Activated T-cell treated with anti-CD3 and anti-CD28 coated beads, Interleukin-2, amount 50 U/mL, for 48 hours (primary cell): ENCODE measurements around the gene F7.
"Not testable (repeated sequence)": the region's sequence is repeated elsewhere in the genome, so short reads cannot be mapped to it uniquely, and the experiment has no call there.

Source experiments
- DNase-seq, 2 experiments: peaks; one replicate each; pipeline ENCODE4 v3.0.0-alpha.2; 2020

The F7 gene

DNA sequence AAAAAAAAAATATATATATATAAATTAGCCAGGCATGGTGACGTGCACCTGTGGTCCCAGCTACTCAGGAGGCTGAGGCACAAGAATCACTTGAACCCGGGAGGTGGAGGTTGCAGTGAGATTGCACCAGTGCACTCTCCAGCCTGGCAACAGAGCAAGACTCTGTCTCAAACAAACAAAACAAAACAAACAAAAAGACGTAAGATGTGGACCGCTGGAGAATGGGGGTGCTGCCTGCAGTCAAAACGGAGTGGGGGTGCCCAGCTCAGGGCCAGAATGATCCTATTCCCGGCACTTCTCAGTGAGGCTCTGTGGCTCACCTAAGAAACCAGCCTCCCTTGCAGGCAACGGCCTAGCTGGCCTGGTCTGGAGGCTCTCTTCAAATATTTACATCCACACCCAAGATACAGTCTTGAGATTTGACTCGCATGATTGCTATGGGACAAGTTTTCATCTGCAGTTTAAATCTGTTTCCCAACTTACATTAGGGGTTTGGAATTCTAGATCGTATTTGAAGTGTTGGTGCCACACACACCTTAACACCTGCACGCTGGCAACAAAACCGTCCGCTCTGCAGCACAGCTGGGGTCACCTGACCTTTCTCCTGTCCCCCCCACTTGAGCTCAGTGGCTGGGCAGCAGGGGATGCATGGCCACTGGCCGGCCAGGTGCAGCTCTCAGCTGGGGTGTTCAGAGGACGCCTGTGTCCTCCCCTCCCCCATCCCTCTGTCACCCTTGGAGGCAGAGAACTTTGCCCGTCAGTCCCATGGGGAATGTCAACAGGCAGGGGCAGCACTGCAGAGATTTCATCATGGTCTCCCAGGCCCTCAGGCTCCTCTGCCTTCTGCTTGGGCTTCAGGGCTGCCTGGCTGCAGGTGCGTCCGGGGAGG is at the start of gene F7:
Gene F7 (plus strand): TSS at position 760 of the 889 bp plus-strand sequence. CDS start 51 bp downstream, at position 811.
- DNase-seq = no peak

DNA sequence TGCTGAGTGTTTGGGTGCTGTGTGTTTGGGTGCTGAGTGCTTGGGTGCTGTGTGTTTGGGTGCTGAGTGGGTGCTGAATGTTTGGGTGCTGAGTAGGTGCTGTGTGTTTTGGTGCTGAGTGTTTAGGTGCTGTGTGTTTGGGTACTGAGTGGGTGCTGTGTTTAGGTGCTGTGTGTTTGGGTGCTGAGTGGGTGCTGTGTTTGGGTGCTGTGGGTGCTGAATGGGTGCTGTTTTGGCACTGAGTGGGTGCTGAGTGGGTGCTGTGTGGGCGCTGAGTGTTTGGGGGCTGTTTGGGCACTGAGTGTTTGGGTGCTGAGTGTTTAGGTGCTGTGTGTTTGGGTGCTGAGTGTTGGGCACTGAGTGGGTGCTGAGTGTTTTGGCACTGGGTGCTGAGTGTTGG is 48.5 kb upstream of the F7 start:
- no peak for DNase-seq

DNA sequence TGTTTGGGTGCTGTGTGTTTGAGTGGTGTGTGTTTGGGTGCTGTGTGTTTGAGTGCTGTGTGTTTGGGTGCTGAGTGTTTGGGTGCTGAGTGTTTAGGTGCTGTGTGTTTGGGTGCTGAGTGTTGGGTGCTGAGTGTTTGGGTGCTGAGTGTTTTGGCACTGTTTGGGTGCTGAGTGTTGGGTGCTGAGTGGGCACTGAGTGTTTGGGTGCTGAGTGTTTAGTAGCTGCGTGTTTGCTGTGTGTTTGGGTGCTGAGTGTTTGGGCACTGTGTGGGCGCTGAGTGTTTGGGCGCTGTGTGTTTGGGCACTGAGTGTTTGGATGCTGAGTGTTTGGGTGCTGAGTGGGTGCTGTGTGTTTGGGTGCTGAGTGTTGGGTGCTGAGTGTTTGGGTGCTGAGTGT is 48.0 kb upstream of the F7 start:
- DNase-seq = not testable (repeated sequence)

DNA sequence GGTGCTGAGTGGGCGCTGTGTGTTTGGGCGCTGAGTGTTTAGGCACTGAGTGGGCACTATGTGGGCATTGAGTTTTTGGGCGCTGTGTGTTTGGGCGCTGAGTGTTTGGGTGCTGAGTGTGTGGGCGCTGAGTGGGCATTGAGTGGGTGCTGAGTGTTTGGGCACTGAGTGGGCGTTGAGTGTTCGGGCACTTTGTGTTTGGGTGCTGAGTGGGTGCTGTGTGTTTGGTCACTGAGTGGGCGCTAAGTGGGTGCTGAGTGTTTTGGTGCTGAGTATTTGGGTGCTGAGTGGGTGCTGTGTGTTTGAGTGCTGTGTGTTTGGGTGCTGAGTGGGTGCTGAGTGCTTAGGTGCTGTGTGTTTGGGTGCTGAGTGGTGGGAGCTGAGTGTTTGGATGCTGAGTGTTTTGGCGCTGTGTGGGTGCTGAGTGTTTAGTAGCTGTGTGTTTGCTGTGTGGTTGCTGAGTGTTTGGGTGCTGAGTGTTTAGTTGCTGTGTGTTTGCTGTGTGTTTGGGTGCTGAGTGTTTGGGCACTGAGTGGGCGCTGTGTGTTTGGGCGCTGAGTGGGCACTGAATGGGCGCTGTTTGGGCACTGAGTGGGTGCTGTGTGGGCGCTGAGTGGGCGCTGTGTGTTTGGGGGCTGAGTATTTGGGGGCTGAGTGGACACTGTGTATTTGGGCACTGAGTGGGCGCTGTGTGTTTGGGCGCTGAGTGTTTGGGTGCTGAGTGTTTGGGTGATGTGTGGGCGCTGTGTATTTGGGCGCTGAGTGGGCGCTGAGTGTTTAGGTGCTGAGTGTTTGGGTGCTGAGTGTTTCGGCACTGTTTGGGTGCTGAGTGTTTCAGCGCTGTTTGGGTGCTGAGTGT is 47.2 kb upstream of the F7 start:
- no peak for DNase-seq

DNA sequence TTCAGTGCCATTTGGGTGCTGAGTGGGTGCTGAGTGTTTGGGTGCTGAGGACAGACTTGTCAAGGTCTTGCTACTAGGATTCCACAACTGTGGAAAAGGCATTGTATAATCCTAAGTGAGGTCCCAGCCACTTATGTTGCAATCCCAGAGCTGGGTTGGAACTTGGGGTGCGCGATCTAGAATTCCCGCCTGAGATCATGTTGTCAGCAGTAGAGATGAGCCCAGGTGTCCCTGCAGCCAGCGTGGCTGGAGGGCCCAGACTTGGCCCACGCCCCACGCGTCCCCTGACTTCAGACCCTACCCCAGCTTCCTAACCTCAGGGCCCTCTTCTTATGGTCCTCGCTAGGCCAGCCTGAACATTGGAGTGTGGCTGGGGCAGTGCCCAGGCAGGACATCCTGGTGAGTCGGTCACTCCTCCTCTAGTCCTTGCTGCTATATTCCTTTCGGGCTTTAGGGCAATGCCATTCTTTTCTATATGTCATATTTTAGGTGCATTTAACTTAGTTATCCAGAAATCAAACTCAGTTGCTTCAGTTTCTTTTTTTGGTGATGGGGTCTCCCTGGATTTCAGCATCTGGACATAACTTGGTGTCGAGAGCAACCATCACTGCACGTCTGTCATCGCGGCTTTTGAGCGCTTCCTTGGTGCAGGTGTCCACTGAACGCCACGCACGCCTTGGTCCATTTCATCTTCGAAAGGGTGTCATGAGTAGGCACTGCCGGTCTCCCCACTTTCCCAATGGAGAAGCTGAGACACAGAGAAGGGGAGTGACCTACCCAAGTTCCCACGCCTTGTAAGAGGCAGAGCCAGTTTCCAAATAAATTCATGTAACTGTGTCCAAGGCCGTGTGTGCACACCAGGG is 46.4 kb upstream of the F7 start:
- DNase-seq = no peak

DNA sequence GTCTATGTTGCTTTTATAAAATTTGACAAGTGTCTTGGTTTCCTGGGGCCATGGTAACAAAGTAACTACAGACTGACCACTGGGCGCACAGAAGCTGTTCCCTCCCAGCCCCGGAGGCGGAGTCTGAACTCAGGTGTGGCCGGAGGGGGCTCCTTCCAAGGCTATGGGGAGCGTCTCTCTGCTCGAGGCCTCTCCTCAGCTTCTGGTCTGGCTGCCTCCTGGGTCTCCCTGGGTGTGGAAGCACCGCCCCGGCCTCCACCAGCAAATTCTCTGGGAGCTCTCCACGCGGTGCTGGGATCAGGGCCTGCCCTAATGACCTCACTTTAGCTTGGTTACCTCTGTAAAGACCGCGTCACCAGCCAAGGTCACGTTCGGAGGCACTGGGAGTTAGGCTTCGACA is 45.7 kb upstream of the F7 start:
- DNase-seq = no peak

DNA sequence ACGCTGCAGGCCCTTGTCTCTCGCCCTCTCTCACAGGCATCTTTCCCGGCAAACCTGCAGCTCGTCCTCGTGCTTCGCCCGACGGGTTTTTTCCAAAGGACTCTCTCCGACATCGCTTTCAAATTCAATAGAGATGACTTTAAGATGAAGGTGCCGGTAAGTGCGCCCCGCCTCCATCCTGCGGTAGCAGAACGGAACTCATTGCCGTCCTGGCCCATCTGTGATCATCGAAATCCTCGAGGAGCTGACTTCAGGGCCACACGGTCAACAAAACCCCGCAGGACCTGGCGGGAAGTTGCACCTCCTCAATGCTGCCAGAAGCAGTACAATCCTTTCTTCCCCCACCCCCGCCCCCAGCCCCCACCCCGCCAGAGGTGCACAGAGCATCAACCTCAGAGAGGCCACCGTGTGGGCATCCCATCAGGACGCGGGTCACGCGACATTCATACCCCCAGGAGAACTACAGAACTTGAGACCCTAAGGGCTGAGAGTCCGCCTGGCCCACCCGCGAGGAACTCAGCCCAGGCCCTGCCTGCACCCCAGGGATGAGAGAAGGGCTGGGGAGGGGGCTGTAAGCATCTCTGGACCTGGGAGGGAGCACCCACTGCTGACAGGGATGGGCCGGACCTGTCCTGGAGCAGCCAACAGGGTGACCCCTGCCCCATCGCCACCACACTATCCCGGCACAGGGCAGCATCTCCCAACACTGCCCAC is 44.9 kb upstream of the F7 start:
- no peak for DNase-seq

DNA sequence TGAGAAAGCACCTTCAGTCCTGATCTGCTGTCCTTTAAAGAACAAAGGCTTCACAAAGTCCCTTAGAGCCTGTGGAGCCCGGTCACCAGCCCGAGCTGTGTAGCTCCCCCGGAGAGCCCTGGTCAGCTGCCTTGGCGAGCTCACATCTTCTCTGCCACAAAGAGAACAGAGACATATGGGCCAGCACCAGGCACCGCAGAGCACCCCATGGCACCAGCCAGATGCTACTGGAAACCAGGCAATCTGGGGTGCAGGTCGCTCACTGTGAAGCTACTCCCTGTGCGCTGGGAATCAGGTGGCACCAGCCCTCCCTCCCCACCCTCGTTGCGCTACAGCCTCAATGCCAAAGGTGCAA is 44.3 kb upstream of the F7 start:
- no peak for DNase-seq

DNA sequence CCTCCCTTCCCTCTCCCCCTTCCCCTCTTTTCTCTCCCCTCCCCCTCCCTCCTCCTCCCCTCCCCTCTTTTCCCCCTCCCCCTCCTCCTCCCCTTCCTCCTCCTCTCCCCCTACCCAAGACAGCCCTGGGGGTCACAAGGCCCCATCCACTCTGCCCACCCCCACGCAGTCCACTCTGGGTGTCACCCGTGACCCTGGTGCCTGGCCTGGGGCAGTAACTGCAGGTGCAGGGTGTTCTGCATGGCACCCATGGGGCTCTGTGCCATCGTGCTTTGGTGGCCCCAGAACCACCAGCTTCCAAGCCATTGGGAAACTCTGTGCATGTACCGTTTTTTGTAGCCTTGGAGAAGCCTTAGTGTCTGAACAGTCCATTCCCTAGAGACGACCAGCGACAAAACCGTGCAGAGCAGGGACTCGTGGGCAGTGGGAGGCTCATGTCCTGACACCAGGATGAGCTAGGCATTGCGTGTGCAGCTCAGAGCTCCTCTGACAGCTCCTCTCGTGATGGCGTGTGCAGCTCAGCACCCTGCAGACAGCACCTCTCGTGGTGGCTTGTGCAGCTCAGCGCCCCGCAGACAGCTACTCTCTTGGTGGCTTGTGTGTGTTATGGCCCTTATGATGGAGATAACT is 43.7 kb upstream of the F7 start:
- no peak for DNase-seq

DNA sequence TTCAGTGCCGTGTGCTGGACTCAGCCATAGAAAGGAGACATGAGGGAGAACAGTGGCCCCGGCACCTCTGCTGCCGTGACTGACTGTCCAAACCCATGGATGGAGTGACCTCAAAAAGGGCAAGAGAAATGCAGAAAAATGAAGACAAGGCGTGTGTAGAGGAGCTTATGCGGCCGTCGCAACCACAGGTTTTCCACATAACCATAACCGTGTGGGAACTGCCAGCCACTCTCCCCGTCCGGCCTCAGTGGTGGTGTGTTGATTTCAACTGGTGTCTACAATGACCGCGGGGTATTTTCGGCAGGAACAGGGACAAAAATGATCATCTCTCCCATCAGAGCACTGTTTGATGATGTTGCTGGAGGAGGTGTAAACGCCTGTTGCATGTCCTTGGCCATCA is 42.9 kb upstream of the F7 start:
- DNase-seq = no peak

DNA sequence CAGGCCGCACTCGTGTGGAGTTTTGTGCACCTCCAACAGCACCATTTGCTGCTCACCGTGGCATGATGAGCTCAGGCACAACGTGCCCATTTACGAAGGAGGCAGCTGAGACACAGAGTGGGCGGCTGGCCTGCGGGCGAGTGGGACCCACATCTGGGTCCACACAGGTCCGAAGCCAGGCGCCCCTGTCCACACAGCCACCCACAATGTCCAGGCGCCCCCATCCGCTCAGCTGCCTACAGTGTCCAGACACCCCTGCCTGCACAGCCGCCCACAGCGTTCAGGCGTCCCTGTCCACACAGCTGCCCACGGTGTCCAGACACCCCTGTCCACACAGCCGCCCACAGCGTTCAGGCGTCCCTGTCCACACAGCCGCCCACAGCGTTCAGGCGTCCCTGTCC is 42.5 kb upstream of the F7 start:
- DNase-seq = no peak

DNA sequence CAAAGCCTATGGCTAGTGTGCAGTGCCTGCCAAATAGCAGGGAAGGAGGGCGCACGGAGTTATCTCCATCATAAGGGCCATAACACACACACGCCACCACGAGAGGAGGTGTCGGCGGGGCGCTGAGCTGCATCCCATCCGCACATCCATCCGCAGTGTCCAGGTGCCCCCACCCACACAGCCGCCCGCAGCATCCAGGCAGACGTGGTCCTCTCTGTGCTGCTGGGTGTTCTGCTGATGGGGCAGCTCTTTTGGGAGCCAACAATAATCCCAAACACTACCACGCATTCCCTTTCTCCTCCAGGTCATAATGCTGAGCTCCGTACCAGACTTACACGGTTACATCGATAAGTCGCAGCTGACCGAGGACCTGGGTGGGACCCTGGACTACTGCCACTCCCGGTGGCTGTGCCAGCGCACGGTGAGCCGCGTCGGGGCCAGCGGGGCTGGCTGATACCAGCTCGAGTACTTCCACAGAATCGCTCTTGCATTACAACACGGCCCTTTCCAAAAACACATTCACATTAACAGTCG is 41.5 kb upstream of the F7 start:
- DNase-seq = no peak

DNA sequence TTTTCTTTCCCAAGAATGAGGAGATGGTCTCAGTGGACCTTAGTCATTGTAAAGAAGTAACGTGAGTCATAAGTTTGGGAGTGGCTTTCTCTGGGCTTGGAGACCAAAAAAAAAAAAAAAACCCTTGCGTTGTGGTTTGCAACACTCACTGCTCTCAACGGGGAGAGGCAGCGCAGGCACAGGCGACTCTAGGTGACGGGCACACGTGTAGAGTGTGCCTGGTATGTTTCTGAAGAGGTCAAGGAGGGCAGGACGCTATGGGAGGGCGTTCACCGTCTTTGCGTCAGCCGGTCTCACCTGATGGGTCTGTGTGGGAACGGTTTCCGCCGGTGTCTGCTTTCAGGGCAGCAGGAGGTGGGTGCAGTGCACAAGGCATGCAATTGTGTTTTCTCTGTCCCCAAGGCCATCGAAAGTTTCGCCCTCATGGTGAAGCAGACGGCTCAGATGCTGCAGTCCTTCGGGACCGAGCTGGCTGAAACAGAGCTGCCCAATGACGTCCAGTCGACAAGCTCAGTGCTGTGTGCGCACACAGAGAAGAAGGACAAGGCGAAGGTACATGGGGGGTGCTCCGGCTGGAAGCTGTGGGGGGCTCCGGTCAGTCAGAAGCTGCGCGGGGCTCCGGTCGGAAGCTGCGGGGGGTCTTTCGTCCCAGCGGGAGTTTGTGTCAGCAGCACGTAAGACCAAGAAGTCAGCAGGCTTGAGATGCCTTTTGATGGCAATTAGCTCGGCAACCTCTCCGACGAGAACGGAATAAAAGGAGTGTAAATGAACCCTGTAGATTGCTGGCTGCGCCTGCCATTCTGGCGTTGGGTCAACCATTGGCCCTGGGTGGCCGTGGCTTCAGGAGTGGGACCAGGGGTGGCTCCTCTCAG is 40.8 kb upstream of the F7 start:
- no peak for DNase-seq

DNA sequence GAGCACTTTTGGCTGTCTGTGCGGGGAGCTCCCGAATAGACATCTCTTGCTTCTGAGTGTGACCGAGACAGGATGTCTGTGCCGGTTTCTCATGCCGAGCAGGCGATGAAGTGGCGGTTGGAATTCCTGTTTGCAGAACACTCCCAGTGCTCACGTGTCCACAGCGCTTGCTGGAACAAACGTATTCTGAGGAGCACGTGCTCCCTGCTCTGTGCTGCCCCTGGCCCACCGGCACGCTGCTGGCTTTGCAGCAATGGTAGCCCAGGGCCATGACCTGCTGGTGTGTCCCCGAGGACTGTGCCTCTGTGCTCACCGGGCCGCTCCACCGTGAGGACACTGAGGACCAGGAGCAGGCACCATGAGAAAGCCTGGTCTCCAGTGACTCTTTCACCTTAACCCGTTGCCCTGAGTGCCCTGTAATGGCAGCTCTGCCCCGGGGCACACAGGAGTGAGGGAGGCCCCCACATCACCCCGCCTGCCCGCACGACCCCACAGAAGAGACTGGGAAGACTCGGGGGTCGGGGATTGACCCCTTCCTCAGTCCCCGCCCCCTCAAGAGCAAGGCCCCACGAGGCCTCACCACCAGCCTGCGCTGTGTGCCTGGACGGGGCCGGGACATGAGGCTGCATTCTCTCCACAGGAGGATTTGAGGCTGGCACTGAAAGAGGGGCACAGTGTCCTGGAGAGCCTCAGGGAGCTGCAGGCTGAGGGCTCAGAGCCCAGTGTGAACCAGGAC is 40.0 kb upstream of the F7 start:
- no peak for DNase-seq

DNA sequence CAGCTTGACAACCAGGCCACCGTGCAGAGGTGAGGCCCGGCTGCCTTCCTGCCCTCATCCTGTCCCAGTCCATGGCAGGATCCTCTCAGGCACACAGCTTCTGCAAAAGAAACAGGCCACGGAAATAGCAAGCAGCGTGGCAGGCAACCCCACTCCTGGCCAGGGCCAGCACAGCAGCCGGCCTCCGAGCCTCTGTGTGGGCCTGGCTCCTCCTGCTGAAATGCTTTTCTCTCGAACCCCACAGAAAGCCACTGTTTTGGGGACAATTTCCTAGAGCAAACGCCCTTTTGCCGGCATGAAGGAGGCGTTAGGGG is 39.5 kb upstream of the F7 start:
- no peak for DNase-seq

DNA sequence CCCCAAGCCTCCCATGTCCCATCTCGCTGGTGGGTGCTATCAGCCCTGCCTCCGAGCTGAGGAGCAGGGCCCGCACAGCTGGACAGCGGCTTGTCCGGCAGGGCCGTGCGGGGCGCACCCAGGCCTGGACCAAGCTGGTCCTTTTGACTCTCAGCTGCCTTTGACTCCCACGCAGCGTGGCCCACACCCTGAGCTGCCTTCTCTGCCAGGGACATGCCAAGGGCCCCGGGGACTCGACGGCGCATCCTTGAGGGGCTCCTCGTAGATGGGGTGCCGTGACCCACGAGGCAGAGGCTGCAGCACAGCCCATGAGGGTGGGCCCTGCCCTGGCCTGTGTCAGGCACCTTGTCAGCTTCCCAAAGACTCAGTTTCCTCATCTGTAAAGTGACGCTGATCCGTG is 38.8 kb upstream of the F7 start:
- DNase-seq = no peak

DNA sequence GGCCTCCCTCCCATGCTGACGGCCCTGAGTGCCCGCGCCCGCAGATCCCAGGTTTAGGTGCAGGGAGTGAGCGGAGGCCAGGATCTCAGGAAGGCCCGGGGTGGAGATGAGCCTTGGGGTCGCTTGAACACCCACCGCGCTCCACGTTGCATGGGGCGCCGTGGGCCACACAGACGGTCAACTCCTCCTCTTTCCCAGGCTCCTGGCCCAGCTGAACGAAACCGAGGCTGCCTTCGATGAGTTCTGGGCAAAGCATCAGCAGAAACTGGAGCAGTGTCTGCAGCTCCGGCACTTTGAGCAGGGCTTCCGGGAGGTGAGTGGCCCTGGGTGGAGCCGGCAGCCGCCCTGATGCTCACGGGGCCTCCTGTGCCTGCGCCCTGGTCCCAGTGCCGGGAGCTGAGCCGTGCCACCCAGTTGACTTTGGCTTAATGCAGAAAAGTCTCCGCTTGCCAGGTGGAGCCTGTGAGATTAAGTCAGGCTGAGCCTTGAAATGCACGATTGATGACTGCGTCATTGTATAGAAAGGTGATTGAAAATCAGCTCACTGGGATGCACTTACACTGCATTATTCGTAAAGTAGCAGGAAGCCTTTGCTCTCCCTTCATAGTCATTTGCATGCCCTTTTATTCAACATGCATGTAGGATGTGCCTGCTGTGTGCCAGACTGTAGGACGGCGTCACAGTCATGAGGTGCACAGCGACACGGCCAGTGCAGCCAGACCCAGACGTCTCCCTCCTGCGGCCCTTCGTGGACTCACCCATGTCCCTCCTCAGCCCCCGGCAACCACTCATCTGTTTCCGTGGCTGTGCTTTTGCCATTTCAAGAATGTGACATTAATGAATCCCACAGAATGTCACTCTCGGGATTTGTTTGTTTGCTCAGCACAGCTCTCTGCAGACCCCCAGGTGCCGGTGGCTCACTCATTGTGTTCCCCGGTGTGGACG is 35.5 kb upstream of the F7 start:
- DNase-seq = no peak

DNA sequence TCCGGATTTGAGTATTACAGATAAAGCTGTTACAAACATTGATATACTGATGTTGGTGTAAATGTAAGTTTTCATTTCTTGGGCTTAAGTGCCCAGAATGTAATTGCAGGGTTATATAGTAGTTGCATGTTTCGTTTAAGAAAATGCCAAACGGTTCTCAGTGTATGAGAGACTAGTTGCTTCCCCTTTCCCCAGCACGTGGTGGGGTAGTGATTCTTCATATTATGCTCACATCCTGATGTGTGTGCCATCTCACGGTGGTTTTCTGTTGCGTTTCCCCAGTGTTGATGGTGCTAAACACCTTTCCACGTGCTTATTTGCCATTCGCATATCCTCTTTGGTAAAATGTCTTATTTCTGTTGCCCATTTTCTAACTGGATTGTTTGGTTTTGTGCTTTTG is 34.7 kb upstream of the F7 start:
- no peak for DNase-seq

DNA sequence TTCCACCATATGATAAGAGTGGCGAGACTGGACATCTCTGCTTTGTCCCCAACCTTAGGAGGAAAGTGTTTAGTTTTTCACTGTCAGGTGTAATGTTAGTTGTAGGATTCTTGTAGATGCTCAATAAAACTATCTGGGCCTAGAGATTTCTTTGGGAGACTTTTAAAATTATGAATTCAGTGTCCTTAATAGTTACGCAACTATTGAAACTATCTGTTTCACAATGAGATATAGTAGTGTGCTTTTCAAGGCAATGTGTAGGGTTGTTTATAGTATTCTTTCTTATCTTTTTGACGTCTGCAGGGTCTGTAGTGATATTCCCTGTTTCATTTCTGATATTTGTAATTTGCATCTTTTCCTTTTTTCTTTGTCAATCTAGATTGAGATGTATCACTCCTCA is 33.2 kb upstream of the F7 start:
- no peak for DNase-seq
